Islet of Langerhans (tissue), 1 donor: ENCODE data around the gene DOCK10.

Experiments
- FAIRE-seq: peaks from one replicate; lab custom pipeline; 2011; peaks lifted over from hg19 to GRCh38; lab: Jason Lieb, UNC

Gene DOCK10

GRCh38 chr2:224881846-224882245 lies 160.4 kb downstream of the DOCK10 start:
- no peak for FAIRE-seq

DNA sequence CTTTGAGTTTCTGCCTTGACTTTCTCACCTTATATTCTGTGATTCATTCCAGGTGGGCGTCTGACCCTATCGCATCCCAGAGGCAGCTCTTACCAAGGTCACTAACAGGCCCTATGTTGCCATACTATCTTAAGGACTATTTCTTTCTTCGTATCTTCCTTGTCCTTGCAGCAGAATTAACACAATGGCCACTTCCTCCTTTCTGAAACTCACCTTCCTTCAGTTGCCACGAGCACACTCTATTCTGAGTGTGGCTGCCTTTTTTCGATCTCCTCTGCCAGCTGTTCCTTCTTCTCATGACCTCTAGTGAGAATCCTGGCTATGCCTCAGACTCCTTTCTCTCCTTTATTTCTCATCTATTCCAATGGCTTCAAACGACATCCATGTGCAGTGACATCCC lies 165.7 kb downstream of the DOCK10 start:
- no peak for FAIRE-seq

- FAIRE-seq, result no peak
These were observed 166.4 kb downstream of the DOCK10 start for GRCh38 chr2:224875841-224876240.

DNA sequence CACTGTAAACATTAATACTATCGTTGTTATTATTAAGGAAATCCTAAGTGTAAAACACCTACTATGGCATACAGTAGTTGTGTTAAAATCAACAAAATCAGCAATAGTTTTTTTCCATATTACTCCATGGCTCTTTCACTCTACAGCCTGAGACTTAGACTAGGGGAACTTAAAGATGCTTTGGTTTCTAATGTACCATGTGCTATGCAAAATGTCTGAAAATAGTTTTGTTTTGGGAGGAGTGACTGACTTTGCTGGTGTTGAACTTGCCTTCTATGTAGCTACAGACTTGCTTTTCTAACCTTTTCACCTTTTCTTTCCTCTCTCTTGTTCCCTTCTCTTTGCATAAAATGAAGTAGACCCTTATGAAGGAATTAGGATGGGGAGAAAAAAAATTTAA lies 167.1 kb downstream of the DOCK10 start:
- FAIRE-seq, result no peak

GRCh38 chr2:224871813-224872212 lies 170.5 kb downstream of the DOCK10 start:
- FAIRE-seq, result no peak

GRCh38 chr2:224870341-224870740 lies 171.9 kb downstream of the DOCK10 start:
- no peak for FAIRE-seq

GRCh38 chr2:224869601-224870233 lies 172.6 kb downstream of the DOCK10 start:
- no peak for FAIRE-seq

GRCh38 chr2:224865016-224865415 lies 177.3 kb downstream of the DOCK10 start:
- no peak for FAIRE-seq

GRCh38 chr2:224861266-224861665 lies 181.0 kb downstream of the DOCK10 start:
- FAIRE-seq, result no peak

- no peak for FAIRE-seq
These were observed 181.5 kb downstream of the DOCK10 start for GRCh38 chr2:224860786-224861185.

DNA sequence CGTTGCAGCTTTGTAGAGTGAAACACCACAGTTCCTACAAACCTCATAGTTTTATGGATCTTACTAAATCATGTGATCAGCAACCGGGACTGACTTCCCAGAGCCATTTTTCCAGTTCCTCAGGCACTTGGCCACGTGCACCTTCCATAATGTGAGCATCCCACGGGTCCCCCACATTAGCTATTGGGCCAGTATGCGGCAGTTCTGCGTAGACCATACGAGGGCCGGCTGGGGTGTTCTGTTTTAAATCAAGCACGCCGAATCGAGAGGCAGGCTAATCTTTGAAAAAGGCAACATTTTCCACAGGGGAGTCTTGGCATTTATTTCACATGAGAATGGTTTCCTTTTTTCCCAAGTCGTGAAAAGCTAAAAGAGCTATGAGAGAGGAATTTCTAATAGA lies 190.5 kb downstream of the DOCK10 start:
- FAIRE-seq, result no peak

DNA sequence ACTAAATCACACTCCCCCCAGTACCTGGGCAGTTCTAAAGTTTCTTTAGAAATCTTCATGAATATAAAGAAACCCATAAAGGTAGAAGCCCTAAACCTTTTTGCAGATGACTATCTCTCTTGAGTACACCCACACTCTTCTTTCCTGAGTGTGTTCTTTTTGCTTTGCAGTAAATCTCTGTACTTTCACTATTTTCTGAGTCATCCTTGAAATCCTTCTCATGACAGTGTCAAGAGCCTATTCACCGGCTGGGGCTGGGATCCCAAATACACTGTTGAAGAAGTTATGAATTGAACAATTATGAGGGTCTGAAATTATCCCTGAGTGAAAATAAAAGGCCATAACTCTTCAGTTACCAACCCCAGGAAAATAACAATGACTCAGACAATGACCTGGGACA lies 192.2 kb downstream of the DOCK10 start:
- no peak for FAIRE-seq

GRCh38 chr2:224849264-224849663 lies 193.0 kb downstream of the DOCK10 start:
- no peak for FAIRE-seq

DNA sequence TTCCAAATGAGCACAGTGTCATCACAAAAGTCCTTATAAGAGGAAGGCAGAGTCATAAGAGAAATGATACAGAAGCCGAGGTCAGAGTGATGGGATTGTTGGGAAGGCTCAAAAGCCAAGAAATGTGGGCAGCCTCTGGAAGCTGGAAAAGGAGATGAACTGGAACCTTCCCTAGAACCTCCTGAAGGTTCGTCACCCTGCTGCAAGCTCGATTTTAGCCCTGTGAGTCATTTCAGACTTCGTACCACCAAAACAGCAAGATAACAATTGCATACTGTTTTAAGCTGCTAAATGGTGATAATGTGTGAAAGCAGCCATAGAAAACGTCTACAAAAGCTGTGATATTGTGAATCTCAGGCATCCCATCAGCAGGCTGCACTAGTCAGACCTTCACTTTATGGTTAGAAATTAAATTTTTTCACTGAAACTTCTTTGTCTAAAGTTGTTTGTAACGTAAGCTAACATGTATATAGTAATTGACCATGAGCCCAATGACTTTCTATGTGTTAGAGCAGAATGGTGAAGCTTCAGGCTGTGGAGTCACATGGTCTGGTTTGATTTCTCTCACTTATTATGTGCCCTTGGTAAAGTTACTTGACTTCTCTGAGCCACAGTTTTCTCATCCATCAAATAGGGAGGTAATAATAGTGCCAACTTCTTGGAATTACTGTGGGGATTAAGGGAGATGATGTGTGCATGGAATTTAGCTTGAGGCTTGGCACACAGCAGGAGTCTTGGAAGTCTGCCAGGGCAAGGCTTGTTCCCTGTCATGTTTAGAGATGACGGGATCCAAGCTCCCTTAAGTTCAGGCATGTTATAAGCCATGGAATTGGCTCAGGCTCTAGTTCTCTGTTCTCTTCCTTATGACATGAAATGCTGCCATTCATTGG lies 194.1 kb downstream of the DOCK10 start:
- no peak for FAIRE-seq

- no peak for FAIRE-seq
These were observed 194.9 kb downstream of the DOCK10 start for GRCh38 chr2:224847381-224847780.

- FAIRE-seq, result no peak
These were observed 195.6 kb downstream of the DOCK10 start for GRCh38 chr2:224846686-224847085.

GRCh38 chr2:224846161-224846560 lies 196.1 kb downstream of the DOCK10 start:
- no peak for FAIRE-seq

GRCh38 chr2:224843141-224843540 lies 199.1 kb downstream of the DOCK10 start:
- no peak for FAIRE-seq

DNA sequence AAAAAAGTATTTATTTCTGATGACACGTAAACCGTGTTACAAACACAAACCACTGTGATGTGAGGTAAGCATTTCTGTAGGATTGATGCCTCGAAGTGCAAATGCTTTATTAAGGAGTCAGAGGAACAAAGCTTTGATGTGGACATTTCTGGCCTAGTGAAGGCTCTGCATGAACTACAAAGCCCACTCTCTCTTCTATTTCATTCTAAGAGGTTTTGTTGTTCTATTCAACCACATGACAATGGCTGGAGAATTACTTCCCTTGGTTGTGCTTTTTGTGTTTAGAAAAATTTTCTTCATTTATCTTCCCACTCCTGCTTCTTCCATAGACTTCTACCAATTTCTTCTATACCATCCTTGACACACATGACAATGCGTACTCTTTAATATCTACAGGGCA lies 200.4 kb downstream of the DOCK10 start:
- no peak for FAIRE-seq

DNA sequence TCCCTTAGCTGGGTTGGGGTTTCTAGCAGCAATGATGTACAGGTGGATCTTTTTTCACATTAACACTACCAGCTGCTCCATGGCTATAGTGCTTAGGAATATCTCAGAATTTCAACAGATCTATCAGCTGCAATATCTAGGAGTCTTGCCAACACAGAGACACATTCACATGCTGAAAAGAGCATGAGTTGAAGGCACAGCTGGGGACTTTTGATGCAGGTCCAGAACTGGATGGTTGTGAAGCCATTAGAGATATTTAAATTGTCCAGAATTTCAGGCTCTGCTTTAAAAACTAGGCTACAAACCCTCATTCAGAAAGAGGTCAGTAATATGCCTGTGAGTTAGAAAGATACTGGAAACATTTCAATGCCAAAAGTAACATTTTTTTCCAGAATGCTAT lies 203.9 kb downstream of the DOCK10 start:
- no peak for FAIRE-seq

DNA sequence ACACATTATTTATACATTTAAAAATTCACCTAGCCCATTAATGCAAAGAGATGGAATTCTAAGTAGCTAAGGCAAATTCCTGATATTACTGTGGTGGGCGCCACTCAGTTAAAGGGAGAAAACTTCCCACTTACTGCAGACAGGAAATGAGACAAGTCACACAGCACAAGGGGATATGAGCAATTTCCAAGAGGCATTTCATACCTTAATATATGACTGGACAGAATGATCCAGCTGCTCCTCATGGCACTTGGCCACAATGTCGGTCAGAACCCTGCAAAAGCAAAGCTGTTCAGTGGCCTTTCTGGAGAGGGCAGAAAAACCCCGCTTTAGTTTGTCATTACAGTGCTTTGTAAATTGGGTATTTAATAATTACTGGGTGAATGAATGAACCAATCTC lies 204.7 kb downstream of the DOCK10 start:
- FAIRE-seq, result no peak

DNA sequence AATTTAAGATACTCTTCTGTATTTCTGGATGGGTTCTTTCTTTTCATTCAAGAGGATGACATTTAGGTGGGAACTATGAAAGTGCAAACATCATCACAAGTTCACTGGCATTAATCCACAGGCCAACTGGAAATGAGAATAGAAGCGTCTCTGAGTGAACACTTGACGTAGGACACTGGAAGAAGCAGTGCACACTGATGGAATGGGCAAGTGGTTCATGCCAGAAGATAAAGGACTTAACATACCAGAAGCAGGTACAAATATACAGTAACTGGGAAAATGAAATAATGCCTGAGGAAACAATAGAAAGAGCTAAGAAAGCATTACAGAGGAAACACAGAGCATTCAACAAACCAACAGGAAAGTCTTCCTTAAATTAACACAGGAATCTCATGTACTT lies 205.2 kb downstream of the DOCK10 start:
- no peak for FAIRE-seq

GRCh38 chr2:224836263-224836662 lies 206.0 kb downstream of the DOCK10 start:
- no peak for FAIRE-seq

DNA sequence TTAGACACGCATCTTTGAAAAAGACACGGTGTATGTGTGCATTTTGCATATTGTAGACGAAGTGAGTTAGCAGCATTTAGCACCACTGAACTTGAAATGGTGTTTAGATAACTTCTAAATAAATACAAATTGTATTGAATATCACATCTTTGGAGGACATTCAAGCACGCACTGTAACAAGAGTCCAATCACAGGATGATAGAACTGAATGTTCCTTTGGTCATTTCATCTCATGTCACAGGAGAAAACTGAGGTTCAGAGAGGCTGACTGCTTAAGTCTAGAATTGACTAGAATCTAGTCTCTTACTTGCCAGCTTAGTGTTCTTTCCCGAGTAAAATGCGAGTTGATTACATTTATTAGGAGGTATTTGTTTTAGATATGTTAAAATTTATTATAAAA lies 206.9 kb downstream of the DOCK10 start:
- no peak for FAIRE-seq
